GM19395 (cell line): ENCODE measurements around the gene XCR1.

Source experiments
- ATAC-seq: cut with Tn5 transposase; IDR thresholded peaks from one replicate; pipeline ENCODE4 v1.9.1; 2021; ENCODE audit warnings: mild to moderate bottlenecking, moderate library complexity; ENCODE audit not compliant: unreplicated experiment

Gene XCR1

DNA sequence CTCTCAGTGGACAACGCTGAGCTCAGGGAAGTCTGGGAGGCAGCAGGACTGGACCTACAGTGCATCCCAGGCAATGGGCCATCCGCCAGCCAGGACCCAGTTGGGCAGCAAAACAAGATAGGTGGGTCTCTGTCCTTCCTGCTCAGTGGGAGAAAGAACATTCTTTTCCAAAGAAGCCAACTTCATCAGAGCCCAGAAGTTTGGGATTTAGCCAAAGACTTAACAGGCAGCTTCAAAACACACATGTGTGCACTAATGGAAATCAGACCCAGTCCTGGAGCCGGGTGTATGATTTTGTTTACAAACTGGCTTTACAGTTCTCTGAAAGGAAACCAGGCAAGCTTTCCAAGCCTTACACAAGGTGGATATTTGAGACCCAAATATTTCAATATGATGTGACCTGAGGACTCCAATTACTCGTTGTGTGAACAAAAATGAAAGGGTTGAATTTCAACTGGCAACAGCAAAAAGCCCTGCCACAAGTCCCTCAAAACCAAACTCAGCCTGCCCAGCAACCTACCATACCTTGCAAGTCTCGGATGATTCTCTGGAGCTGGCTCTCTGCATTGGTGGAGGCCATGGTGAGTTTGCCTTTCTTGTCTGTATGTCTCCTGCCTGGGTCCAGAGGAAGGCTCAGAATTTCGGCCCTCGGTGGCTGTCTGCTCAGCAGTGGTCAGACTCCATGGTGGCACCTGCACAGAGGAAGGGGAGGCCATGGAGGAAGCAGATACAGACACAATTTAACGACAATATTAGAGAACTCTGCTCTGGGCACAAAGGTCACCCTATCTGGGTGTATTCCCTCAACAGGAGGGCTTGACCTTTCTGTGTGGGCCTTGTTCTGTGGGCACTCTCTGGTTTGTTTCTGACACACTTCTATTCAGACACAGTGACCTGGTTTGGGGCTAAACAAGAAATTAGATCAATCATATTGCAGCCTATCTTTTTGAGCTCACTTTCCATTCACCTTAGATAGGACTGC, 42.7 kb downstream of the XCR1 start:
- ATAC-seq: no peak

GRCh38 chr3:45983770-45984169, 43.5 kb downstream of the XCR1 start:
- ATAC-seq: no peak

GRCh38 chr3:45981346-45982074, 45.8 kb downstream of the XCR1 start:
- no peak for ATAC-seq

GRCh38 chr3:45980819-45981218, 46.5 kb downstream of the XCR1 start:
- no peak for ATAC-seq

- ATAC-seq: no peak
Measured at GRCh38 chr3:45980229-45980813, 47.0 kb downstream of the XCR1 start.

DNA sequence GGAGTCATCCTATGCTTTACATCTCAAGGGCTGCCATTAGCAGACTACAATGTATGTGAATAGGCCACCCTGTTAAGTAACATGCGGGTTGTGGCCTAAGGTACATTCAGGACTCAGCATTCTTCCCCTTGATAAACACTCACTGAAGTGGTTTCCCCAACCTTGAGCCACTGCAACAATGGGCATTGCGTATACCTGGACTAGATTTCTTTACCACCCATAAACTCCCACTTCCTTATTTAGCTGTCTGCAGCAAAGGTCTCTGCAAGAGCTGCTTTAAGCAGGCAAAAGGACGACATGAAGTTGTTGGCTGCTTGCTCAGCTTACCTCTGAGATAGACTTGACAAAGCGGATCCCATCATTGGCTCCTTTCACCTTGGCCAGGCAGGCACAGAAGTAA, 47.9 kb downstream of the XCR1 start:
- no peak for ATAC-seq

DNA sequence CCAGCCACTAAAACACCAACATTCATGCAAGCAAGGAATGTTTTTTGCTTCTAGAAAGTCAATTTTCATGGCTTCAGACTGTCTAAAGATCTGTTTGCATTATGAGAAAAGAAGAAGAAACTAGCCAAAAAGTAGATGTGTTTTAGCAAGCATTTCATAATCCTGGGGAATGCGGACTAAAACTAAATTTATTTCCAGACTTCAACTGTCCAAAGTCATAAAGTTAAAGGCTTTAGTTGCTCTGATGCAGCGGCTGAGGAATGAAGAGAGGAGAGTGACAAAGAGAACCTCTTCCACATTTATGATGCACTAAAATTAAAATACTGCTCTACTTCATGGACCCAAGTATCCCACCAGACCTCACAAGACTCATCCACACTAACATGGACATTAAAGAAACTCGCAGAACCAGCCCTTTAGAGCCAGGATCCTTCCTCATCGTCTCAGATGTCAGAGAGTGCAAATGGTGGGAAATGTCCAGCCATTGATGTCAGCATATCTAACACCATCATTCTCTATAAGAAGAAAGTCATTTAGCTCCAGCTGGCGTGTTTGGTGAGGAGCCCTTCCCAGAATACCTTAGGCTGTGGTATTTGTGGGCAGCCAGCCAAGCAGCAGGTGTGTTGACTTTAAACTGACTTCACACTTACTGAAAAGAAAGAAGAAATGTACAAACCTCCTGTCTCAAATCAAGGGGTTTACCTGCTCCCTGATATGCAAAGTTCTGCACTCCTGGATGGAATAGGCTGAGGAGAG, 49.1 kb downstream of the XCR1 start:
- no peak for ATAC-seq

- ATAC-seq: no peak
Measured at GRCh38 chr3:45976191-45977091, 50.8 kb downstream of the XCR1 start.

- ATAC-seq: no peak
Measured at GRCh38 chr3:45975686-45976085, 51.6 kb downstream of the XCR1 start.

- no peak for ATAC-seq
Measured at GRCh38 chr3:45974686-45975085, 52.6 kb downstream of the XCR1 start.

DNA sequence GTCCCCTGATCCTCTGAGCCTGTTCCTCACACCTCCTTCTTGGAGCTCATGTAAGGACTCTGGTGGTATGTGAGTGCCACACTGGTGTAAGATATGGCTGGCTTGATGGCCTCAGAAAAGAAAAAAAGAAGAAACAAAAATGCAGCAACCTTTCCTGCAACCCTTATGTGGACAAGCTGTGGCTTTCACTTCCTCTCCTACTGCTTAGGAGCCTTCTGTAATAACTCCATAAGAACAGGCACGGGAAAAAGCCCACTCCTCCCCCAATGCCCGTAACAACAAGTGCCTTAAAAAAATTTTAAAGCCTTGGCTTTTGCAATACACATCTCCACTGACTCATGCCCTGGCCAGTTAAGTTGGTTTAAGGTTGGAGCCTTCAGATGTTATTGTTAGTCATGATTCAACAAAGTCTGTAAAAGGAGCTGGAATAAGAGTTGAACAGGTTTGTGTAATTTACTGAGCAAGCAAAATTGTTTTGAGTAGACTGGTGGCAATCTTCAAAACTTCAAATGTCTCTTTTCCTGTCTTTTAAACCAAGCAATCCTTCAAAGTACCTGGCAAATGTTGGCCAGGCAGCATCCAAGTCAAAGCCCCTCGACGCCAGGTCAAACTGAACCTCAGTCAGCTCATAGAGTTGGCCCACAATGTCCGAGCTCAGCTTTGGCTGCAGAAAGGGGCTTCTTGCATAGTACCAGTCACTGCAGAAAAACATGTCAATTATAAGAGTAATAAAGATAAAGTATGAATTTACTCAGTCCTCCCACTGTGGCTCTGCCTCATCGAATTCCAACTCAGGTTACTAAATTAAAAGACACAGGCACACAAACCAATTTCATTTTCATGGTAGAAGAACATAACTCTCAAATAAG, 54.5 kb downstream of the XCR1 start:
- no peak for ATAC-seq

DNA sequence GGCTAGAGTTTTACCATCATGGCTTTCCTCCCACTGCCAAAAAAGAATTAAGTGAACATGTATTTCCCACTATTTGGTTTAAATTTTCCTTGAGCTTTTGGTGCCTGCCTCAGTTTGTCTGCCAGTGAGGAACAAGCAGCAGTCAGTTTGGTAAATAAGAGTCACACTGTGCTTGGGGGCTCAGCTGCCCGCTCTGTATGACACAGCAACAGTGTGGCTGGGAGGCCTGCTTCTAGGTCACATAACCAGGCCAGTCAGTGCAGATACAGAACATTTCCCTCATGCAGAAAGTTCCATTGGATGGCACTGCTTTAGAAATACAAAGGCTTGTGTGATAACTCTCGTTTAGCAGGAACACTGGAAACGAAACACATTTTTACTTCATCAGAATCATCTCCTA, 57.3 kb downstream of the XCR1 start:
- no peak for ATAC-seq

DNA sequence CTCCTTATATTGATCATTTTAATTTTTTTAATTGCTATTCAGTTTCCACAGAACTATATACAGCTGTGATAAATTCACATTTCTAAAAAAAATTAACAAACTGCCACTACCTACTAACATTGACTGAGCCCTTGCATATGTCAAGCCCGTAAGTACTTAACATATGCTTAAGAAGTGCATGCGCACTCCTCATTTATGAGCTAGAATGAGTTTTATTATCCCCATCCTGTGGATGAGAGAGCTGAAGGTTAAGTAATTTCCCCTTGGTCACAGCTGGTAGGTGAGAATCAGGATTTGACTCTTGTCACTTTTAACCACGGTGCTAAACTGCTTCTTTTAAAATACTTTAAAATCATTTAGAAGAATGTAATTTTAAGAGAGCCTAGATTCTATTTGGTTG, 58.2 kb downstream of the XCR1 start:
- no peak for ATAC-seq

DNA sequence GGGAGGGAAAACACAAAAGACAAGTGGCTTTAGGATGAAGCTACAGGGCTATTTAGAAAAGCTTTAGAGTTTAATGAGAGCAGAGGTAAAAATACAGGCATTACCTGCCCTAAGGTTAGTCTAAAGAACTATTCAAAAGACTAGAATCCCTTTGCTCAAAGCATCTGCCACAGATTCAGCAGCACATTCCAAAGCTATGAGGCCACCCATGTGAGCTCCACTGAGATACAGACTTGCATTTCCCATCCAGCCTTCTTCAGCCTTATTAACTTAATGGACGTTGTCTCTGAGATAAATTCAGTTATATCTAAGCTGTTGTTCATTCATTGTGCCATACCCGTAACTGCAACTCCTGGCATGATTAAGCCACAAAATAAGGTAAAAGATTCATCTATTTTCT, 58.6 kb downstream of the XCR1 start:
- ATAC-seq: no peak

DNA sequence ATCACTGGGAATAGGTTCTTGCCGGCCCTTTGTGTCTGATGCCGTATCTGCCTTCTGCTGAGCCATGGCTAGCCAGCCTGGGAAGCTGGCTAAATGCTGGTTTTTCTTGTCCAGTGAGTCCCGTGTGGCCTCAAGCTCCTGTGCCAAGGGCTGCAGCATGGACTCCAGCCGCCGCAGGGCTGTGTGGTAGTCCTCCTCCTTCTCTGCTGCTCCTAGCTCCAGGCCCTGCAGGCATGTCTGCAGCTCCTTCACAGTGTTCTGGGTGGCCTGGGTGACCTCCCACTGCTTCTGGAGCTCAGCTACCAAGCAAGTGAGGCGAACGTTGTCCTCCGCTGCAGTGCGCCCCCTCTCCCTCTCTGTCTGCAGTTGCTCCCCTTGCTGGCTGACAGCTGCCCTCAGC, 59.1 kb downstream of the XCR1 start:
- ATAC-seq: no peak

DNA sequence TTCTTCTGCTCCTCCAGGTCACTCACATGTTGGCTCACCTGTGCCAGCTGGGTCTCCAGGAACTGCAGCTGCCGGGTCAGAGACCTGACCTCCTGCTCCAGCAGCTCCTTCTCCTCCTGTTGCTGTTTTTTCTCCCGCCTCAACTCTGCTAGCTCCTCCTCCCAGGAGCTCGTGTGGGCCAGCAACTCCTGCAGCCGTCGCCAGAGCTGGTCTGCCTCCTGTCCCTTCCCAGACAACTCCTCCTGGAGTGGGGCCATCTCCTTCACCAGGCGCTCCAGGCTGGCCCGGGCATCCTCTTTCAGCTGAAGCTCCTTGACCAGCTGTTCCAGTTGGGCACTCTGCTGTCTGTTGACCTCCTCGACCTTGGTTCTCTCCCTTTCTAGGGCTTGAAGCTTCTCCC, 59.6 kb downstream of the XCR1 start:
- ATAC-seq: no peak
